Smooth muscle cell (in vitro differentiated cells): Measurements from ENCODE around the gene CSNK2A3. TPM values are rescaled to one million over a fixed set of nuclear protein-coding genes. Genes with fewer than 3 reads are reported as not detected.

Source experiments
- DNase-seq: peaks from one replicate; lab custom pipeline; 2025; ENCODE audit not compliant: unreplicated experiment; lab: John Stamatoyannopoulos, UW
- H2AFZ ChIP-seq: fragments of 200-600 bp; sonication (generic); 2 replicates; pipeline ENCODE4 v1.6.0; 2016; ENCODE audit warnings: antibody characterized with exemption, low read depth, mild to moderate bottlenecking
- H3F3A ChIP-seq: fragments of 200-600 bp; sonication (generic); 2 replicates; pipeline ENCODE4 v1.6.0; 2017; ENCODE audit warnings: antibody characterized with exemption, low read depth
- H3K27ac ChIP-seq: fragments of 200-600 bp; sonication (generic); 2 replicates; pipeline ENCODE4 v1.5.1; 2016; ENCODE audit warnings: low read depth, mild to moderate bottlenecking
- H3K27me3 ChIP-seq: fragments of 200-600 bp; sonication (generic); 2 replicates; pipeline ENCODE4 v1.6.1; 2016; ENCODE audit warnings: low read depth, mild to moderate bottlenecking
- H3K36me3 ChIP-seq: fragments of 200-600 bp; sonication (generic); 2 replicates; pipeline ENCODE4 v1.5.1; 2016; ENCODE audit warnings: low read depth
- H3K4me1 ChIP-seq: fragments of 200-600 bp; sonication (generic); 2 replicates; pipeline ENCODE4 v1.5.1; 2016; ENCODE audit warnings: low read depth
- H3K4me2 ChIP-seq: fragments of 200-600 bp; sonication (generic); 2 replicates; pipeline ENCODE4 v1.6.0; 2016; ENCODE audit warnings: mild to moderate bottlenecking
- H3K4me3 ChIP-seq: fragments of 200-600 bp; sonication (generic); 2 replicates; pipeline ENCODE4 v1.5.1; 2016; ENCODE audit warnings: mild to moderate bottlenecking
- H3K79me2 ChIP-seq: fragments of 200-600 bp; sonication (generic); 2 replicates; pipeline ENCODE4 v1.6.0; 2016; ENCODE audit warnings: low read depth, mild to moderate bottlenecking
- H3K9ac ChIP-seq: fragments of 200-600 bp; sonication (generic); 2 replicates; pipeline ENCODE4 v1.6.0; 2016; ENCODE audit warnings: low read depth
- H3K9me3 ChIP-seq: fragments of 200-600 bp; sonication (generic); replicated peaks from 2 replicates; pipeline ENCODE4 v1.5.1; 2016; ENCODE audit warnings: low read depth
- H4K20me1 ChIP-seq: fragments of 200-600 bp; sonication (generic); 2 replicates; pipeline ENCODE4 v1.6.0; 2016; ENCODE audit warnings: low read depth
- WGBS: methylation state at CpG from one replicate; pipeline ENCODE4 v1.1.7; 2016; ENCODE audit warnings: low lambda C conversion rate; 5-methylcytosine and 5-hydroxymethylcytosine counted together
- polyA plus RNA-seq: library from polyadenylated mRNA; unstranded; fragments of >200 nt; fragmentation: Nextera tagmentation; extraction: Ambion mirVana; gene quantifications from 2 replicates; pipeline ENCODE4 v1.2.1, GENCODE V29; 2016
- total RNA-seq: library from RNA; depleted of rRNA; stranded (reverse); fragments of >200 nt; gene quantifications from 2 replicates; pipeline ENCODE4 v1.2.3, GENCODE V29; 2014
- TF ChIP-seq, protein P1 (sequence below): fragments of 200-600 bp; sonication (generic); IDR thresholded peaks from 2 replicates; pipeline ENCODE4 v1.5.1; 2017; ENCODE audit warnings: borderline replicate concordance, mild to moderate bottlenecking, antibody characterized with exemption; ENCODE audit not compliant: insufficient read depth, poor library complexity, severe bottlenecking

Gene CSNK2A3
- total and polyA plus RNA-seq, 2 experiments from 2014 or later = 1.0 to 1.1 TPM

- no peak overlapping the region for H3K9ac ChIP-seq
- whole genome bisulfite sequencing = 87% methylated on average over 2 of the region's 2 CpGs
- no peak overlapping the region for H3K27ac ChIP-seq
- H3K4me2 ChIP-seq = no peak overlapping the region
- no peaks in the 10 kb centered on the region for H3K4me1 ChIP-seq
- H3K9me3 ChIP-seq = no peaks in the 10 kb centered on the region
- TF ChIP-seq, protein P1, sequence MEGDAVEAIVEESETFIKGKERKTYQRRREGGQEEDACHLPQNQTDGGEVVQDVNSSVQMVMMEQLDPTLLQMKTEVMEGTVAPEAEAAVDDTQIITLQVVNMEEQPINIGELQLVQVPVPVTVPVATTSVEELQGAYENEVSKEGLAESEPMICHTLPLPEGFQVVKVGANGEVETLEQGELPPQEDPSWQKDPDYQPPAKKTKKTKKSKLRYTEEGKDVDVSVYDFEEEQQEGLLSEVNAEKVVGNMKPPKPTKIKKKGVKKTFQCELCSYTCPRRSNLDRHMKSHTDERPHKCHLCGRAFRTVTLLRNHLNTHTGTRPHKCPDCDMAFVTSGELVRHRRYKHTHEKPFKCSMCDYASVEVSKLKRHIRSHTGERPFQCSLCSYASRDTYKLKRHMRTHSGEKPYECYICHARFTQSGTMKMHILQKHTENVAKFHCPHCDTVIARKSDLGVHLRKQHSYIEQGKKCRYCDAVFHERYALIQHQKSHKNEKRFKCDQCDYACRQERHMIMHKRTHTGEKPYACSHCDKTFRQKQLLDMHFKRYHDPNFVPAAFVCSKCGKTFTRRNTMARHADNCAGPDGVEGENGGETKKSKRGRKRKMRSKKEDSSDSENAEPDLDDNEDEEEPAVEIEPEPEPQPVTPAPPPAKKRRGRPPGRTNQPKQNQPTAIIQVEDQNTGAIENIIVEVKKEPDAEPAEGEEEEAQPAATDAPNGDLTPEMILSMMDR = no peak
- H4K20me1 ChIP-seq = no peaks in the 10 kb centered on the region
- H3K4me3 ChIP-seq = no peak overlapping the region
- H3K27me3 ChIP-seq = no peaks in the 10 kb centered on the region
- no peaks in the 10 kb centered on the region for H3K36me3 ChIP-seq
- no peak for DNase-seq
- H3F3A ChIP-seq = no peaks in the 10 kb centered on the region
- H2AFZ ChIP-seq = no peak overlapping the region
- no peaks in the 10 kb centered on the region for H3K79me2 ChIP-seq
Observed at GRCh38 chr11:11335043-11335442, 18.0 kb downstream of the CSNK2A3 start.

- no peak for DNase-seq
- H3K36me3 ChIP-seq = no peaks in the 10 kb centered on the region
- H3K9me3 ChIP-seq = no peaks in the 10 kb centered on the region
- no peak overlapping the region for H3K4me2 ChIP-seq
- H3F3A ChIP-seq = no peaks in the 10 kb centered on the region
- H2AFZ ChIP-seq = no peak overlapping the region
- H3K4me3 ChIP-seq = no peak overlapping the region
- H3K4me1 ChIP-seq = no peaks in the 10 kb centered on the region
- TF ChIP-seq, protein P1 = no peak
- no peaks in the 10 kb centered on the region for H3K27me3 ChIP-seq
- 57% methylated on average over 4 of the region's 4 CpGs for WGBS
- H3K9ac ChIP-seq = no peak overlapping the region
- no peaks in the 10 kb centered on the region for H3K79me2 ChIP-seq
- H4K20me1 ChIP-seq = no peaks in the 10 kb centered on the region
- no peak overlapping the region for H3K27ac ChIP-seq
Observed at GRCh38 chr11:11334607-11335006, 18.4 kb downstream of the CSNK2A3 start.

- no peak overlapping the region for H3K9ac ChIP-seq
- H3K9me3 ChIP-seq = no peaks in the 10 kb centered on the region
- H3K27ac ChIP-seq = no peak overlapping the region
- H3K79me2 ChIP-seq = no peaks in the 10 kb centered on the region
- no peak for DNase-seq
- H3K36me3 ChIP-seq = no peaks in the 10 kb centered on the region
- H4K20me1 ChIP-seq = no peaks in the 10 kb centered on the region
- WGBS = 86% methylated on average over 5 of the region's 5 CpGs
- H3K4me3 ChIP-seq = no peak overlapping the region
- no peaks in the 10 kb centered on the region for H3K27me3 ChIP-seq
- H2AFZ ChIP-seq = no peak overlapping the region
- TF ChIP-seq, protein P1 = no peak
- H3K4me1 ChIP-seq = no peaks in the 10 kb centered on the region
- H3K4me2 ChIP-seq = no peak overlapping the region
- no peaks in the 10 kb centered on the region for H3F3A ChIP-seq
Observed at GRCh38 chr11:11332141-11332710, 20.8 kb downstream of the CSNK2A3 start.
